Erythroblast (primary cell): ENCODE measurements around the gene WDFY1.

Source experiments
- GATA1 ChIP-seq: IDR thresholded peaks from 2 replicates; pipeline ENCODE4 v1.6.1; 2011; ENCODE audit warnings: low read depth, mild to moderate bottlenecking, control low read depth, low read length, moderate library complexity
- POLR2A ChIP-seq: IDR thresholded peaks from 2 replicates; pipeline ENCODE4 v1.6.1; 2011; ENCODE audit warnings: mild to moderate bottlenecking, low read length

DNA sequence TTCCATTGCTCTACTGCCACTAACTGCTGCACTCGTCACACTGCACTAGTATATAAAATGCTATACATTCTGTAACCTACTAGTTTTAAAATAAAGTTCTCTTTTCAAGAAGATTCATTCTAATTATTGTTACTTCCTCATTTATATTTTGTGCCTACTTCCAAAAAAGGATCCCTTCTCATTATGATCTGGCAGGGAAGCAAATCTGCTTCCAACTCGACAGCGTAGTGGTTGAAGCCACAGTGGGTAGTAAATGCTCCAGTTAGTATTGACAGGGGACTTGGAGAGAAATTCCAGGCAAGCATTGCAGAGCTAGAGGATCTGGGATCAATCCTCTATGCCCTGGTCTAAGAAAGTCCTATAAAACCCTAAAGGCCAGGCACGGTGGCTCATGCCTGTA is 54.4 kb downstream of the WDFY1 start:
- TF ChIP-seq POLR2A (no peak), GATA1 (no peak)
